SK-N-SH (cell line): Measurements from ENCODE around the gene TTC22. TPM values are rescaled to one million over a fixed set of nuclear protein-coding genes. Genes with fewer than 3 reads are reported as not detected.

Source experiments
- CTCF ChIA-PET: fragments of 300-600, 350-600 bp; formaldehyde crosslinking; extraction: SDS; loops from one replicate; lab custom pipeline; 2021; lab: Yijun Ruan, JAX
- POLR2A ChIA-PET: fragments of 350-600 bp; sonication (Branson Sonifier 250); formaldehyde crosslinking; extraction: SDS; loops from one replicate; lab custom pipeline; 2020; ENCODE audit warnings: antibody characterized with exemption, inconsistent platforms; lab: Yijun Ruan, JAX
- DNase-seq: peaks from one replicate; pipeline ENCODE4 v3.0.0; 2012
- H2AFZ ChIP-seq: fragments of 200-600 bp; sonication (generic); 2 replicates; pipeline ENCODE4 v1.8.1; 2016; ENCODE audit warnings: antibody characterized with exemption, mild to moderate bottlenecking, low read depth
- H3F3A ChIP-seq: fragments of 200-600 bp; sonication (generic); replicated peaks from 2 replicates; pipeline ENCODE3; 2016; ENCODE audit warnings: antibody characterized with exemption, mild to moderate bottlenecking; ENCODE audit not compliant: insufficient read depth
- H3K27ac ChIP-seq, 2 experiments: fragments of 200-500 bp in 1 of 2; fragments of 200-600 bp in 1 of 2; sonication (Bioruptor generic) in 1 of 2; sonication (generic), shearing (Covaris generic) in 1 of 2; 2 replicates each; pipeline versions ENCODE4 v1.5.1 to v1.6.1; 2014 to 2016; ENCODE audit warnings: low read depth in 2 of 2, inconsistent platforms in 1 of 2, low read length in 1 of 2, mild to moderate bottlenecking in 1 of 2, mixed read lengths in 1 of 2
- H3K27me3 ChIP-seq: fragments of 200-600 bp; sonication (generic), shearing (Covaris generic); 2 replicates; pipeline ENCODE4 v1.6.1; 2016; ENCODE audit warnings: mixed run types; ENCODE audit not compliant: insufficient read depth
- H3K36me3 ChIP-seq, 2 experiments: fragments of 200-500 bp in 1 of 2; fragments of 200-600 bp in 1 of 2; sonication (Bioruptor generic) in 1 of 2; sonication (generic) in 1 of 2; replicated peaks in 1 of 2; 2 replicates each; pipeline versions ENCODE3 to v1.5.1; 2014 to 2016; ENCODE audit warnings: low read length in 1 of 2, mild to moderate bottlenecking in 1 of 2; ENCODE audit not compliant: insufficient read depth in 2 of 2, control insufficient read depth in 1 of 2
- H3K4me1 ChIP-seq, 2 experiments: fragments of 200-500 bp in 1 of 2; fragments of 200-600 bp in 1 of 2; sonication (Bioruptor generic) in 1 of 2; sonication (generic), shearing (Covaris generic) in 1 of 2; 2 replicates each; pipeline versions ENCODE4 v1.5.1 to v1.6.1; 2014 to 2016; ENCODE audit warnings: low read depth in 1 of 2, low read length in 1 of 2, mixed run types in 1 of 2; ENCODE audit not compliant: insufficient read depth in 2 of 2, control insufficient read depth in 1 of 2
- H3K4me2 ChIP-seq: fragments of 200-600 bp; sonication (generic), shearing (Covaris generic); 2 replicates; pipeline ENCODE4 v1.6.1; 2017; ENCODE audit warnings: mixed run types
- H3K4me3 ChIP-seq, 2 experiments: fragments of 200-500 bp in 1 of 2; fragments of 200-600 bp in 1 of 2; sonication (Bioruptor generic) in 1 of 2; sonication (generic), shearing (Covaris generic) in 1 of 2; 2 replicates each; pipeline versions ENCODE4 v1.5.1 to v1.8.1; 2014 to 2016; ENCODE audit warnings: low read depth in 2 of 2, inconsistent platforms in 1 of 2, low read length in 1 of 2, mild to moderate bottlenecking in 1 of 2, mixed read lengths in 1 of 2, moderate library complexity in 1 of 2
- H3K79me2 ChIP-seq: fragments of 200-600 bp; sonication (generic); 2 replicates; pipeline ENCODE4 v1.8.1; 2017; ENCODE audit warnings: mild to moderate bottlenecking; ENCODE audit not compliant: insufficient read depth
- H3K9ac ChIP-seq: fragments of 200-600 bp; sonication (generic); 2 replicates; pipeline ENCODE4 v1.6.1; 2017; ENCODE audit warnings: mixed run types
- H3K9me2 ChIP-seq: fragments of 200-600 bp; sonication (generic); 2 replicates; pipeline ENCODE4 v1.6.1; 2017; ENCODE audit warnings: mixed run types
- H3K9me3 ChIP-seq: fragments of 200-600 bp; sonication (generic); 2 replicates; pipeline ENCODE4 v1.6.1; 2017; ENCODE audit warnings: mixed run types, mild to moderate bottlenecking, moderate library complexity
- H4K20me1 ChIP-seq: fragments of 200-600 bp; sonication (generic); 2 replicates; pipeline ENCODE4 v1.6.1; 2017; ENCODE audit warnings: mild to moderate bottlenecking, mixed run types; ENCODE audit not compliant: insufficient read depth
- CHD2 ChIP-seq: fragments of 150-350 bp; IDR thresholded peaks from 2 replicates; pipeline ENCODE4 v1.6.1; 2018; ENCODE audit warnings: low read length; ENCODE audit not compliant: partially characterized antibody
- ELF1 ChIP-seq: IDR thresholded peaks from 2 replicates; pipeline ENCODE4 v1.4.0; 2012
- FOXM1 ChIP-seq: IDR thresholded peaks from 2 replicates; pipeline ENCODE4 v1.4.0; 2012; ENCODE audit warnings: low read depth, mild to moderate bottlenecking
- GABPA ChIP-seq: IDR thresholded peaks from 2 replicates; pipeline ENCODE4 v1.4.0; 2012; ENCODE audit warnings: low read depth, mild to moderate bottlenecking
- MXI1 ChIP-seq: IDR thresholded peaks from 2 replicates; pipeline ENCODE4 v1.6.1; 2012; ENCODE audit warnings: mild to moderate bottlenecking, low read depth, low read length, improper control_type of control experiment
- NRF1 ChIP-seq: IDR thresholded peaks from 2 replicates; pipeline ENCODE4 v1.6.1; 2012; ENCODE audit warnings: low read depth, mild to moderate bottlenecking, low read length
- POLR2AphosphoS5 ChIP-seq: IDR thresholded peaks from 2 replicates; pipeline ENCODE4 v1.6.1; 2012; ENCODE audit warnings: low read depth, low read length
- RFX5 ChIP-seq: IDR thresholded peaks from 2 replicates; pipeline ENCODE4 v1.6.1; 2012; ENCODE audit warnings: mild to moderate bottlenecking, improper control_type of control experiment, low read length
- RXRA ChIP-seq: IDR thresholded peaks from 2 replicates; pipeline ENCODE4 v1.4.0; 2012; ENCODE audit warnings: low read depth, mild to moderate bottlenecking, borderline replicate concordance
- SIN3A ChIP-seq: IDR thresholded peaks from 2 replicates; pipeline ENCODE4 v1.6.1; 2012; ENCODE audit warnings: low read depth, mild to moderate bottlenecking, low read length, moderate library complexity, borderline replicate concordance
- TAF1 ChIP-seq: IDR thresholded peaks from 2 replicates; pipeline ENCODE4 v1.6.1; 2012; ENCODE audit warnings: low read depth, mild to moderate bottlenecking, low read length, moderate library complexity, borderline replicate concordance
- TCF12 ChIP-seq: IDR thresholded peaks from 2 replicates; pipeline ENCODE4 v1.4.0; 2012
- YY1 ChIP-seq: IDR thresholded peaks from 2 replicates; pipeline ENCODE4 v1.4.0; 2012; ENCODE audit warnings: low read depth, mild to moderate bottlenecking
- WGBS: methylation state at CpG from one replicate; pipeline ENCODE4 v1.1.6; 2017; ENCODE audit warnings: low lambda C conversion rate; 5-methylcytosine and 5-hydroxymethylcytosine counted together
- polyA plus RNA-seq, 3 experiments: library from polyadenylated mRNA; depleted of rRNA; stranded (reverse); fragments of >200 nt; gene quantifications; 2 replicates each; pipeline ENCODE4 v1.2.3, GENCODE V29; 2012
- TF ChIP-seq, protein P1 (sequence below): IDR thresholded peaks from 2 replicates; pipeline ENCODE4 v1.4.0; 2012; ENCODE audit warnings: low read depth, borderline replicate concordance
- TF ChIP-seq, protein P2 (sequence below): fragments of 150-350 bp; IDR thresholded peaks from 2 replicates; pipeline ENCODE4 v1.6.1; 2016; ENCODE audit warnings: mild to moderate bottlenecking, low read depth, low read length

TTC22 gene
- polyA plus RNA-seq, 1 of the 3 experiments (the other 2 are of a cell fraction): not detected

DNA sequence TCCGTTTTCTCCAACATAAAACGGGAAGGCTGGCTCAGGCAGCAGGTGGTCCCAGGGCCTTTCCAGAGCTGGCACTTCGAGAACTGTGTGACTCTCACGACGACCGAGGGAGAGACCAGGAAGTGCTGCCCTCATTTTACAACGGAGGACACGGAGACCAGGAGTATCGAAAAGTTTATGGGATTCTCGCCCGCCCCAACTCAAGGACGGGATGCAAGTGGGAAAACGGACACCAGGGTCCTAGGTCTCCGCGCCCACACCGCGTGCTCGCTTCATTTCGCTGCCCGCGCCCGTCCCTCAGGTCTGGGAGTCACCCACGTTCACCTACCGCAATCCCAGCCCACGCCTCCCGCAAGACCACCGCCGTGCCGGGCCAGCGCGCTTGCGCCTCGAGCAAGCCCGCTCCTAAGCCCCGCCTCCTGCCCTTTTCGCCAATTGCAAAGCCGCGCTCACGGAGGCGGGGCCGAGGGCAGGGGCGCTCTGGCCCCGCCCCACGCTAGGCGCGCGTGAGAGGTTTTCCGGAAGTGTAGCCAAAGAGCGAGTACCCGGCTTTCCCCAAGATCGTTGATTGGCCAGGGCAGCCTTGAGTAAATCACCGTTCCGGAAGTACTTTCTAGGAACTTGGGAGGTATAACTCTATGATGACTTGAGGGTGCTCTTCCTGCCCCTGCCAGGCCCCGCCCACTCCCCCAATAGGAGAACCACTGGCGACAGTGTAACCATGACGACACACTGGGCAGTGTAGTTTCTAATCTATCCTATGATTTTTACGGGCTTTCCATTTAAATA, 36.8 kb downstream of the TTC22 start, which contains the start of gene PARS2:
Gene PARS2 (minus strand): TSS at position 391 of the 789 bp plus-strand sequence. CDS start 5,362 bp downstream, outside the sequence.
- CTCF ChIA-PET: interaction anchor here (1.0 to 5.0 kb wide), 4 partner anchors 28 to 711 kb away, joined by 3 to 17 read pairs (median 9); partner anchors contain the start of genes ACOT11 and TCEANC2
- peak within 1 kb of the TSS; percentile 94 for H3K4me3 ChIP-seq
- no peaks in the 10 kb centered on the region for H3K9me2 ChIP-seq
- DNase-seq: peak; percentile 97
- H3K36me3 ChIP-seq: no peaks in the 10 kb centered on the region
- no peaks in the 10 kb centered on the region for H3K9me3 ChIP-seq
- no peaks in the 10 kb centered on the region for H3F3A ChIP-seq
- peaks cover 23% of the 10 kb centered on the region for H3K79me2 ChIP-seq
- peaks cover 8 to 12% of the 10 kb centered on the region in 2 experiments; a peak in 3 of 4 replicates for H3K4me1 ChIP-seq
- H2AFZ ChIP-seq: peak within 1 kb of the TSS; percentile 94
- H4K20me1 ChIP-seq: no peaks in the 10 kb centered on the region
- peak within 1 kb of the TSS; percentile 77 to 79 for H3K27ac ChIP-seq
- POLR2A ChIA-PET: interaction anchor here (0.9 to 1.6 kb wide), 2 partner anchors 48 to 712 kb away, joined by 3 to 4 read pairs; partner anchors contain the start of gene TMEM59
- WGBS: 0% methylated on average over 11 of the region's 57 CpGs
- no peak for TF ChIP-seq FOXM1
- TF ChIP-seq MXI1: peak; percentile 92; the same call in 1 of the 2 replicates
- peak; percentile 88 for TF ChIP-seq ELF1
- no peak for TF ChIP-seq RXRA
- peak; percentile 70 for TF ChIP-seq CHD2
- TF ChIP-seq POLR2AphosphoS5: peak; percentile 87
- no peak for TF ChIP-seq TCF12
- TF ChIP-seq GABPA: peak; percentile 92
- TF ChIP-seq YY1: no peak
- TF ChIP-seq TAF1: peak; percentile 20; the same call in 1 of the 2 replicates
- TF ChIP-seq SIN3A: peak; percentile 4; the same call in 1 of the 2 replicates
- TF ChIP-seq, protein P1, sequence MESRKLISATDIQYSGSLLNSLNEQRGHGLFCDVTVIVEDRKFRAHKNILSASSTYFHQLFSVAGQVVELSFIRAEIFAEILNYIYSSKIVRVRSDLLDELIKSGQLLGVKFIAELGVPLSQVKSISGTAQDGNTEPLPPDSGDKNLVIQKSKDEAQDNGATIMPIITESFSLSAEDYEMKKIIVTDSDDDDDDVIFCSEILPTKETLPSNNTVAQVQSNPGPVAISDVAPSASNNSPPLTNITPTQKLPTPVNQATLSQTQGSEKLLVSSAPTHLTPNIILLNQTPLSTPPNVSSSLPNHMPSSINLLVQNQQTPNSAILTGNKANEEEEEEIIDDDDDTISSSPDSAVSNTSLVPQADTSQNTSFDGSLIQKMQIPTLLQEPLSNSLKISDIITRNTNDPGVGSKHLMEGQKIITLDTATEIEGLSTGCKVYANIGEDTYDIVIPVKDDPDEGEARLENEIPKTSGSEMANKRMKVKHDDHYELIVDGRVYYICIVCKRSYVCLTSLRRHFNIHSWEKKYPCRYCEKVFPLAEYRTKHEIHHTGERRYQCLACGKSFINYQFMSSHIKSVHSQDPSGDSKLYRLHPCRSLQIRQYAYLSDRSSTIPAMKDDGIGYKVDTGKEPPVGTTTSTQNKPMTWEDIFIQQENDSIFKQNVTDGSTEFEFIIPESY: no peak
- TF ChIP-seq RFX5: peak; percentile 83
- TF ChIP-seq NRF1: peak; percentile 69
- TF ChIP-seq, protein P2, sequence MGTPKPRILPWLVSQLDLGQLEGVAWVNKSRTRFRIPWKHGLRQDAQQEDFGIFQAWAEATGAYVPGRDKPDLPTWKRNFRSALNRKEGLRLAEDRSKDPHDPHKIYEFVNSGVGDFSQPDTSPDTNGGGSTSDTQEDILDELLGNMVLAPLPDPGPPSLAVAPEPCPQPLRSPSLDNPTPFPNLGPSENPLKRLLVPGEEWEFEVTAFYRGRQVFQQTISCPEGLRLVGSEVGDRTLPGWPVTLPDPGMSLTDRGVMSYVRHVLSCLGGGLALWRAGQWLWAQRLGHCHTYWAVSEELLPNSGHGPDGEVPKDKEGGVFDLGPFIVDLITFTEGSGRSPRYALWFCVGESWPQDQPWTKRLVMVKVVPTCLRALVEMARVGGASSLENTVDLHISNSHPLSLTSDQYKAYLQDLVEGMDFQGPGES: peak; percentile 62
- peak within 1 kb of the TSS; percentile 87 for H3K4me2 ChIP-seq
- H3K27me3 ChIP-seq: no peaks in the 10 kb centered on the region
- peak within 1 kb of the TSS; percentile 93 for H3K9ac ChIP-seq
